Activated CD4-positive, alpha-beta T cell treated with anti-CD3 and anti-CD28 coated beads for 4 hours (primary cell): Measurements from ENCODE around the gene ARGLU1.

ENCODE experiments used
- DNase-seq, 2 donors: peaks; one replicate each; pipeline ENCODE4 v3.0.0-alpha.2; 2020

Gene ARGLU1

GRCh38 chr13:106498158-106498557 lies 69.8 kb downstream of the ARGLU1 start:
- no peak for DNase-seq

- no peak for DNase-seq
These were observed 70.9 kb downstream of the ARGLU1 start for GRCh38 chr13:106497079-106497478.

GRCh38 chr13:106496072-106496997 lies 71.6 kb downstream of the ARGLU1 start:
- DNase-seq, result no peak

- DNase-seq, result no peak
These were observed 73.0 kb downstream of the ARGLU1 start for GRCh38 chr13:106494936-106495335.

- no peak for DNase-seq
These were observed 73.4 kb downstream of the ARGLU1 start for GRCh38 chr13:106494506-106494905.

- no peak for DNase-seq
These were observed 74.3 kb downstream of the ARGLU1 start for GRCh38 chr13:106493533-106494220.

GRCh38 chr13:106492588-106493475 lies 75.1 kb downstream of the ARGLU1 start:
- no peak for DNase-seq

- no peak for DNase-seq
These were observed 75.9 kb downstream of the ARGLU1 start for GRCh38 chr13:106491928-106492587.
